ENCODE data around the gene PRSS36.
"Not testable (repeated sequence)": the region's sequence is repeated elsewhere in the genome, so short reads cannot be mapped to it uniquely, and the experiment has no call there.

PRSS36 gene

GRCh38 chr16:31183432-31184428, 33.9 kb upstream of the PRSS36 start:
- no peak for DNase-seq

- no peak for DNase-seq
These were observed 32.5 kb upstream of the PRSS36 start for GRCh38 chr16:31182391-31182790.

GRCh38 chr16:31181102-31181830, 31.4 kb upstream of the PRSS36 start:
- no peak for DNase-seq

- DNase-seq = peak; percentile 84 to 89
These were observed 30.0 kb upstream of the PRSS36 start, which contains the start of gene FUS for GRCh38 chr16:31179747-31180459. Gene FUS, plus strand, starts transcription at chr16:31180139. Its CDS starts 76 bp downstream, at chr16:31180215.

- DNase-seq = no peak
These were observed 29.4 kb upstream of the PRSS36 start for GRCh38 chr16:31179219-31179746.

GRCh38 chr16:31177136-31177535, 27.3 kb upstream of the PRSS36 start:
- no peak for DNase-seq

- not testable (repeated sequence) for DNase-seq
These were observed 20.2 kb upstream of the PRSS36 start for GRCh38 chr16:31170048-31170447.

GRCh38 chr16:31168848-31169247, 19.0 kb upstream of the PRSS36 start:
- no peak for DNase-seq

GRCh38 chr16:31167315-31167714, 17.4 kb upstream of the PRSS36 start:
- DNase-seq = no peak

- DNase-seq = no peak
These were observed 7.3 kb upstream of the PRSS36 start for GRCh38 chr16:31157136-31157535.

- not testable (repeated sequence) for DNase-seq
These were observed 1.1 kb upstream of the PRSS36 start for GRCh38 chr16:31150976-31151375.

- no peak for DNase-seq
These were observed 534 bp downstream of the PRSS36 start for GRCh38 chr16:31149332-31149731.

GRCh38 chr16:31148896-31149295, 970 bp downstream of the PRSS36 start:
- no peak for DNase-seq

GRCh38 chr16:31148281-31148728, 1.6 kb downstream of the PRSS36 start:
- DNase-seq = no peak

GRCh38 chr16:31147574-31147973, 2.3 kb downstream of the PRSS36 start:
- no peak for DNase-seq

- DNase-seq = no peak
These were observed 4.4 kb downstream of the PRSS36 start for GRCh38 chr16:31145398-31145990.

- not testable (repeated sequence) for DNase-seq
These were observed 5.4 kb downstream of the PRSS36 start for GRCh38 chr16:31144418-31144817.

GRCh38 chr16:31143694-31144148, 6.1 kb downstream of the PRSS36 start:
- DNase-seq = no peak

GRCh38 chr16:31143011-31143693, 6.7 kb downstream of the PRSS36 start:
- DNase-seq = no peak

GRCh38 chr16:31142109-31143010, 7.5 kb downstream of the PRSS36 start:
- peak; percentile 97 to 99 for DNase-seq
